ENCODE data around the gene HMBS. TPM values are rescaled to one million over a fixed set of nuclear protein-coding genes. Genes with fewer than 3 reads are reported as not detected.
A peak's percentile ranks its signal among the peaks of the same experiment; 100 is the strongest.

The HMBS gene
- total RNA-seq, 2 donors from 2014 or later = 7.6 to 16.1 TPM

DNA sequence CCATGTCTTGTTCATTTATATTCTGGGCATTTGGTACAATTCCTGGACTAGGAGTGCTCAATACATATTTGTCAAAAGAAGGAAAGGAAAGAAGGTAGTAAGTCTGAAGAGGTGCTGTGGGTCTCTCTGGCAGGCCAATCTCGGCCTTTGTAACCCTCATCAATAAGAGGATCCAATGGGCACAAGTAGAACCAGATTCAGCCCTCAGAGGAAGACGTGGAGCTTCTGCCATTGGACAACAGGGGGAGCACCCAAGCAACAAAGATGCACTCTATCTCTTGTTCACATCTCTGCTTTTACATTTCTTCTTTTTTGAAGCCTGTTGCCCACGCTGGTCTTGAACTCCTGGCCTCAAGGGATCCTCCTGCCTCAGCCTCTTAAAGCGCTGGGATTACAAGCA lies 19.3 kb upstream of the HMBS start:
- DNase-seq = no peak
- Histone ChIP-seq H3K36me3 (replicated peaks in 1 of 2; ENCODE audit: insufficient read depth in 1 of 2, low read depth in 2 of 2) (no peaks in the 10 kb centered on the region), H3K27ac (peak overlapping the region in 2 of 4 donors; percentile 0 to 10), H3K27me3 (no peaks in the 10 kb centered on the region), H3K4me1 (peaks cover 66% of the 10 kb centered on the region), H3K9me3 (no peaks in the 10 kb centered on the region), H3K4me3 (no peak overlapping the region)
- intact Hi-C loops (cut with DNase I) = no loop called here
- WGBS, 2 donors = 74 to 83% methylated on average over 4 of the region's 4 CpGs
- ATAC-seq = no peak
- TF ChIP-seq POLR2A (IDR thresholded peaks at IDR 0.05) = no peak
- TF ChIP-seq, protein P1, sequence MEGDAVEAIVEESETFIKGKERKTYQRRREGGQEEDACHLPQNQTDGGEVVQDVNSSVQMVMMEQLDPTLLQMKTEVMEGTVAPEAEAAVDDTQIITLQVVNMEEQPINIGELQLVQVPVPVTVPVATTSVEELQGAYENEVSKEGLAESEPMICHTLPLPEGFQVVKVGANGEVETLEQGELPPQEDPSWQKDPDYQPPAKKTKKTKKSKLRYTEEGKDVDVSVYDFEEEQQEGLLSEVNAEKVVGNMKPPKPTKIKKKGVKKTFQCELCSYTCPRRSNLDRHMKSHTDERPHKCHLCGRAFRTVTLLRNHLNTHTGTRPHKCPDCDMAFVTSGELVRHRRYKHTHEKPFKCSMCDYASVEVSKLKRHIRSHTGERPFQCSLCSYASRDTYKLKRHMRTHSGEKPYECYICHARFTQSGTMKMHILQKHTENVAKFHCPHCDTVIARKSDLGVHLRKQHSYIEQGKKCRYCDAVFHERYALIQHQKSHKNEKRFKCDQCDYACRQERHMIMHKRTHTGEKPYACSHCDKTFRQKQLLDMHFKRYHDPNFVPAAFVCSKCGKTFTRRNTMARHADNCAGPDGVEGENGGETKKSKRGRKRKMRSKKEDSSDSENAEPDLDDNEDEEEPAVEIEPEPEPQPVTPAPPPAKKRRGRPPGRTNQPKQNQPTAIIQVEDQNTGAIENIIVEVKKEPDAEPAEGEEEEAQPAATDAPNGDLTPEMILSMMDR (IDR thresholded peaks at IDR 0.05) = peak in 2 of 7 experiments; percentile 3 to 28

DNA sequence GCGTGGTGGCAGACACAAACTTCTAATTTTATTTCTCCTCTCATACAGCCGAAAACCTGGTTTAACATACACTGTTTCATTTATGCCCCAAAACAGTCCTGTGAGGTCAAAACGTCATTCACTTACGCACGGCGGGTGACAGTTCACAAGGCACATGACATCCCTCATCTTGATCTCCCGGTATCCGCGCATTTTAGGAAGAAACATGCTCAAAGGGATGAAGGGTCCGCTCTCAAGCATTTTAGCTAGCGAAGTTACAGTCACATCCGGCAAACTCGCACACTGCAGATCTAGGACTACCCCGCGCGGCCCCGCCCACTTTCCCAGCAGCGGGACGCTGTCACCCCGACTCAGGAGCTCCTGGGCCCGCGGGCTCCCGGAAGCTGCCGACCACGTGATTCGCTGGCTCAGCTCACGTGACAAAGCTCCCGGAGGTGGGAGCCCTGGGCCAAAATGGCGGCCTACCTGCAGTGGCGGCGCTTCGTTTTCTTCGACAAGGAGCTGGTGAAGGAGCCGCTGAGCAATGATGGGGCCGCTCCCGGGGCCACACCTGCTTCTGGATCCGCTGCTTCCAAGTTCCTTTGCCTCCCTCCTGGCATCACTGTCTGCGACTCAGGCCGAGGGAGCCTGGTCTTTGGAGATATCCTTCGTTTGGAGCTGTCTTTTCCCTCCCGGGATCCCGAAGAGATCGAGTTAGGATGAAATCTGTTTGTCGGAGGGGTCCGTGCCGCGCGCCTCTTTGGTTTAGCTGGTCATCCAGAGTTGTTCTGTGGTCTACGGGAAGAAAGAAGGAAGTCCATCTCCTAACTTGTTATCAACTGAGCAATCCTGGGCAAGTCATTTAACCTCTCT lies 17.1 kb upstream of the HMBS start, which contains the start of gene VPS11:
Gene VPS11 (plus strand): TSS at position 448 of the 852 bp plus-strand sequence. CDS start 6 bp downstream, at position 454.
- Histone ChIP-seq H3K4me1 (peaks cover 52% of the 10 kb centered on the region), H3K27me3 (no peaks in the 10 kb centered on the region), H3K27ac (peak within 1 kb of the TSS; percentile 66 to 89 (median 89)), H3K9me3 (no peaks in the 10 kb centered on the region), H3K4me3 (peak within 1 kb of the TSS; percentile 73 to 74), H3K36me3 (replicated peaks in 1 of 2; ENCODE audit: insufficient read depth in 1 of 2, low read depth in 2 of 2) (peaks cover 7 to 12% of the 10 kb centered on the region in 2 donors)
- DNase-seq (peak; percentile 97 to 99 (median 98)), ATAC-seq (peak; percentile 96)
- 1% methylated on average over 19 to 49 of the region's 49 CpGs for WGBS, 2 donors
- peak; percentile 63 to 88 (median 84) for TF ChIP-seq POLR2A (IDR thresholded peaks at IDR 0.05)
- TF ChIP-seq, protein P1 (IDR thresholded peaks at IDR 0.05) = peak in 1 of 7 experiments; percentile 30
- intact Hi-C loops (cut with DNase I) = no loop called here

DNA sequence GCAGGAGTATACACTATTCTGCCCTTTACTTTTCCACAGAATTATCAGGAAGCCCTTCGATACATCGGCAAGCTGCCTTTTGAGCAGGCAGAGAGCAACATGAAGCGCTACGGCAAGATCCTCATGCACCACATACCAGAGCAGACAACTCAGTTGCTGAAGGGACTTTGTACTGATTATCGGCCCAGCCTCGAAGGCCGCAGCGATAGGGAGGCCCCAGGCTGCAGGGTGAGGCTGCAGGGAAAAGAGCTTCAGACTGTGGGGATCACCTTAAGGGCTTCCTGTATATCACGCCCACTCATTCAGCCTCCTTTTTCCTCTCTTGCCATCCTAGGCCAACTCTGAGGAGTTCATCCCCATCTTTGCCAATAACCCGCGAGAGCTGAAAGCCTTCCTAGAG lies 6.8 kb upstream of the HMBS start:
- no peak for ATAC-seq
- DNase-seq = no peak
- Histone ChIP-seq H3K4me3 (no peak overlapping the region), H3K36me3 (replicated peaks in 1 of 2; ENCODE audit: insufficient read depth in 1 of 2, low read depth in 2 of 2) (peaks cover 19 to 69% of the 10 kb centered on the region in 2 donors), H3K27ac (no peak overlapping the region), H3K4me1 (no peaks in the 10 kb centered on the region), H3K9me3 (no peaks in the 10 kb centered on the region), H3K27me3 (no peaks in the 10 kb centered on the region)
- TF ChIP-seq POLR2A (IDR thresholded peaks at IDR 0.05) = no peak
- TF ChIP-seq, protein P1 (IDR thresholded peaks at IDR 0.05) = no peak
- intact Hi-C loops (cut with DNase I) = no loop called here
- 89 to 94% methylated on average over 7 to 11 of the region's 11 CpGs for WGBS, 2 donors

DNA sequence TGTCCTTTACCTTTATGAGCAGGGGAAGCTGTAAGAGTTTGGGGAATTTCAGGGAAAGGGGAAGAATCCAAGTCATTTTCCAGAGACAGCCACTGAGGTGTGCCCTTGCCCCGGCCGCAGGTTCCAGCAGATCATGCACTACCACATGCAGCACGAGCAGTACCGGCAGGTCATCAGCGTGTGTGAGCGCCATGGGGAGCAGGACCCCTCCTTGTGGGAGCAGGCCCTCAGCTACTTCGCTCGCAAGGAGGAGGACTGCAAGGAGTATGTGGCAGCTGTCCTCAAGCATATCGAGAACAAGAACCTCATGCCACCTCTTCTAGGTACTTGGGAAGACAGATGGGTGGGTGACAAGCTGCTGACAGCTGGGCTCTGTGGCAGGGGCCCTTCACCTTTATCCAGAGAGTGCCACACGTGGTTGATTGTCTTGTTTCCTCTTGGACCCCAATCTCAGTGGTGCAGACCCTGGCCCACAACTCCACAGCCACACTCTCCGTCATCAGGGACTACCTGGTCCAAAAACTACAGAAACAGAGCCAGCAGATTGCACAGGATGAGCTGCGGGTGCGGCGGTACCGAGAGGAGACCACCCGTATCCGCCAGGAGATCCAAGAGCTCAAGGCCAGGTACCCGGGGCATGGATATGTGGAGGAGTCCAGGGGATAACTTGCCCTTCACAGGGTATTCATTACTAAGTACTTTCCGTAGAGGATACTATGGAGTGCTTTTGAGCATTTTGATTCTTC lies 5.8 kb upstream of the HMBS start:
- WGBS, 2 donors = 90% methylated on average over 17 to 19 of the region's 19 CpGs
- DNase-seq (no peak), ATAC-seq (no peak)
- H3K9me3 ChIP-seq = no peaks in the 10 kb centered on the region
- H3K27me3 ChIP-seq = no peaks in the 10 kb centered on the region
- intact Hi-C loops (cut with DNase I) = no loop called here
- TF ChIP-seq, protein P1 (IDR thresholded peaks at IDR 0.05) = no peak
- no peak for TF ChIP-seq POLR2A (IDR thresholded peaks at IDR 0.05)
- H3K36me3 ChIP-seq (replicated peaks in 1 of 2; ENCODE audit: insufficient read depth in 1 of 2, low read depth in 2 of 2) = peaks cover 19 to 60% of the 10 kb centered on the region in 2 donors
- no peak overlapping the region for H3K27ac ChIP-seq
- no peak overlapping the region for H3K4me3 ChIP-seq
- no peaks in the 10 kb centered on the region for H3K4me1 ChIP-seq

Data from body of pancreas (tissue), 4 donors.